DMS153 (cell line): ENCODE results near the gene FGFRL1.
"Not testable (repeated sequence)": the region's sequence is repeated elsewhere in the genome, so short reads cannot be mapped to it uniquely, and the experiment has no call there.

Experiments
- DNase-seq: peaks from one replicate; lab custom pipeline; 2025; lab: John Stamatoyannopoulos, UW

FGFRL1 gene

GRCh38 chr4:992297-993110 lies 18.9 kb upstream of the FGFRL1 start:
- no peak for DNase-seq

GRCh38 chr4:993111-994029 lies 18.1 kb upstream of the FGFRL1 start, which contains the start of gene SLC26A1:
Gene SLC26A1, minus strand, starts transcription at chr4:993404. Its CDS starts 1,701 bp downstream, at chr4:991703.
- no peak for DNase-seq

GRCh38 chr4:995311-996026 lies 16.0 kb upstream of the FGFRL1 start:
- no peak for DNase-seq

GRCh38 chr4:996030-996996 lies 15.1 kb upstream of the FGFRL1 start:
- no peak for DNase-seq

GRCh38 chr4:996997-997374 lies 14.4 kb upstream of the FGFRL1 start:
- DNase-seq, result no peak

- no peak for DNase-seq
Observed at GRCh38 chr4:997375-998071, 13.9 kb upstream of the FGFRL1 start.

- DNase-seq, result no peak
Observed at GRCh38 chr4:998096-998691, 13.2 kb upstream of the FGFRL1 start.

- not testable (repeated sequence) for DNase-seq
Observed at GRCh38 chr4:999240-999863, 12.1 kb upstream of the FGFRL1 start.

- no peak for DNase-seq
Observed at GRCh38 chr4:999882-1000425, 11.5 kb upstream of the FGFRL1 start.

- DNase-seq, result no peak
Observed at GRCh38 chr4:1000686-1001260, 10.7 kb upstream of the FGFRL1 start.

- DNase-seq, result no peak
Observed at GRCh38 chr4:1001561-1002130, 9.8 kb upstream of the FGFRL1 start.

- DNase-seq, result no peak
Observed at GRCh38 chr4:1002131-1002630, 9.2 kb upstream of the FGFRL1 start.

GRCh38 chr4:1002631-1003251 lies 8.7 kb upstream of the FGFRL1 start:
- no peak for DNase-seq

GRCh38 chr4:1003271-1004070 lies 8.0 kb upstream of the FGFRL1 start:
- DNase-seq, result no peak

- no peak for DNase-seq
Observed at GRCh38 chr4:1004071-1004418, 7.4 kb upstream of the FGFRL1 start.

- no peak for DNase-seq
Observed at GRCh38 chr4:1004557-1005485, 6.6 kb upstream of the FGFRL1 start.
